HG03460 (cell line): ENCODE measurements around the gene UHRF2.
"Not testable (repeated sequence)": the region's sequence is repeated elsewhere in the genome, so short reads cannot be mapped to it uniquely, and the experiment has no call there.

ENCODE experiments used
- ATAC-seq: cut with Tn5 transposase; IDR thresholded peaks from one replicate; pipeline ENCODE4 v1.9.1; 2021; ENCODE audit not compliant: unreplicated experiment

UHRF2 gene

GRCh38 chr9:6428940-6429889, 16.2 kb downstream of the UHRF2 start:
- ATAC-seq, result peak; percentile 96

GRCh38 chr9:6431038-6431437, 18.0 kb downstream of the UHRF2 start:
- no peak for ATAC-seq

GRCh38 chr9:6433410-6433809, 20.4 kb downstream of the UHRF2 start:
- ATAC-seq, result no peak

- no peak for ATAC-seq
These were observed 26.2 kb downstream of the UHRF2 start for GRCh38 chr9:6439051-6439703.

GRCh38 chr9:6440405-6440804, 27.4 kb downstream of the UHRF2 start:
- no peak for ATAC-seq

GRCh38 chr9:6441269-6441668, 28.3 kb downstream of the UHRF2 start:
- no peak for ATAC-seq

- no peak for ATAC-seq
These were observed 30.7 kb downstream of the UHRF2 start for GRCh38 chr9:6443661-6444060.

GRCh38 chr9:6444128-6444527, 31.1 kb downstream of the UHRF2 start:
- ATAC-seq, result no peak

- no peak for ATAC-seq
These were observed 36.1 kb downstream of the UHRF2 start for GRCh38 chr9:6449086-6449485.

GRCh38 chr9:6449645-6450044, 36.6 kb downstream of the UHRF2 start:
- no peak for ATAC-seq

- ATAC-seq, result no peak
These were observed 37.8 kb downstream of the UHRF2 start for GRCh38 chr9:6450641-6451375.

GRCh38 chr9:6455292-6455691, 42.3 kb downstream of the UHRF2 start:
- not testable (repeated sequence) for ATAC-seq

- not testable (repeated sequence) for ATAC-seq
These were observed 45.7 kb downstream of the UHRF2 start for GRCh38 chr9:6458704-6459103.

GRCh38 chr9:6459718-6460117, 46.7 kb downstream of the UHRF2 start:
- ATAC-seq, result peak; percentile 52

GRCh38 chr9:6460189-6460768, 47.3 kb downstream of the UHRF2 start:
- peak; percentile 59 for ATAC-seq

- no peak for ATAC-seq
These were observed 48.6 kb downstream of the UHRF2 start for GRCh38 chr9:6461619-6462018.

GRCh38 chr9:6467006-6467625, 54.1 kb downstream of the UHRF2 start:
- ATAC-seq, result no peak

GRCh38 chr9:6471231-6471850, 58.3 kb downstream of the UHRF2 start:
- ATAC-seq, result no peak

- no peak for ATAC-seq
These were observed 60.2 kb downstream of the UHRF2 start for GRCh38 chr9:6473151-6473550.

- no peak for ATAC-seq
These were observed 67.0 kb downstream of the UHRF2 start for GRCh38 chr9:6479959-6480358.
